T follicular helper cell (primary cell): Measurements from ENCODE around the gene PIGBOS1.
"Not testable (repeated sequence)": the region's sequence is repeated elsewhere in the genome, so short reads cannot be mapped to it uniquely, and the experiment has no call there.

Source experiments
- DNase-seq: peaks from one replicate; pipeline ENCODE4 v3.0.0-alpha.2; 2020; ENCODE audit warnings: low read depth
- total RNA-seq, 2 experiments: gene quantifications; one replicate each; lab custom pipeline; 2026; lab: John Stamatoyannopoulos, UW

PIGBOS1 gene, protein sequence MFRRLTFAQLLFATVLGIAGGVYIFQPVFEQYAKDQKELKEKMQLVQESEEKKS
- 5.4 to 7.4 reads per million in 2 experiments for total RNA-seq

DNA sequence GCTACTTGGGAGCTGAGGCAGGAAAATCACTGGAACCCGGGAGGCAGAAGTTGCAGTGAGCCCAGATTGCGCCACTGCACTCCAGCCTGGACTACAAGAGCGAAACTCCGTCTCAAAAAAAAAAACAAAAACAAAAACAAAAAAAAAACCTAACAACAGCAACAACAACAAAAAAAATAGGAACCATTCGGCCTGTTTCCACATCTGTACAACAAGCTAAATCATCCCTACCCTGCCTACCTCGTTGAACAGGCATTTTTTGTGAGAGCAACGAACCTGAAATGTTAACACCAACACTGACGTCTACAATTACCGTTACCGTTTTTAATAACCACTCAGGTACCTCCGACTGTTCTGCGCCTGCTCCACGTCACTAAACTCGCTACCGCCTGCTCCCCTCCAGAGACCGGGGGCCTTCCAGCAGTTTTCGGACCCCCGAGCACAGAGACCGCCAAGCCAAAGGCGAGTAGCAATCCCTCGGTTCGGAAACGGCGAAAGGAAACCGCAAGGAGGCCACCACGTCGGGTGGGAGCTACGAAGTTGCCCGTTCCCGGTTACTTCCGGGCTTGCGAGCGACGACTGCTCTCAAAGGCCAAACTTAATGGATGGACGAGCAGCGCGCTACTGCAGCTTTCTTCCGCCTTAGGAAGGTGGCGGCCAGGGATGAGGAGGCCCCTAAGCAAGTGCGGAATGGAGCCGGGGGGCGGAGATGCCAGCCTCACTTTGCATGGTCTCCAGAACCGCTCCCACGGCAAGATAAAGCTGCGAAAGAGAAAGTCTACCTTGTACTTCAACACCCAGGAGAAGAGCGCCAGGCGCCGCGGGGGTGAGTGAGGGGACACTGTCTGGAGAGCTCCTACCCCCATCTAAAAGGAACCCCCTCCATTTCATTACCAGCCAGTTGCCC lies at the start of gene PIGBOS1, which contains the start of gene PIGB:
TSS of gene PIGBOS1 (minus strand) at position 536 of the 907 bp plus-strand sequence. CDS start 1,331 bp downstream, outside the sequence.
TSS of gene PIGB (plus strand) at position 635 of the 907 bp plus-strand sequence. CDS start at position 664, 29 bp downstream.
- DNase-seq: peak; percentile 54

DNA sequence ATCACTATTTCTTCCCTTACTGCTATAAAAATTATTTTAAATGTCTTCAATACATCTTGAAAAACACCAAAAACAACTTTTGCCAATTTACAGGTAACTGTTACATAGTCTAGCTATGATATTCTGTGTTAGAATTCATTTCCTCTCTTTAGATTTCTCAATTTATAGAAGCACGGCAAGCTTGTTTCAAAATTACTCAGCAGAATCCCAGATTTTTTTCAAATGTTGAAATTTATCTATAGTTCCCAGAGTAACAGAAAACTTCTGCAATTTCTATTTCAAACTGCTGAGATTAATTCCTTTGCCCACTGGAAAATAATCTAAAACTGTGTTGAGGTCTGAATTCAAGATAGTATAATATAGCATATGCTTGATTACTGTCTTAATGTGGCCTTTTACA lies 48.1 kb upstream of the PIGBOS1 start:
- DNase-seq: no peak

DNA sequence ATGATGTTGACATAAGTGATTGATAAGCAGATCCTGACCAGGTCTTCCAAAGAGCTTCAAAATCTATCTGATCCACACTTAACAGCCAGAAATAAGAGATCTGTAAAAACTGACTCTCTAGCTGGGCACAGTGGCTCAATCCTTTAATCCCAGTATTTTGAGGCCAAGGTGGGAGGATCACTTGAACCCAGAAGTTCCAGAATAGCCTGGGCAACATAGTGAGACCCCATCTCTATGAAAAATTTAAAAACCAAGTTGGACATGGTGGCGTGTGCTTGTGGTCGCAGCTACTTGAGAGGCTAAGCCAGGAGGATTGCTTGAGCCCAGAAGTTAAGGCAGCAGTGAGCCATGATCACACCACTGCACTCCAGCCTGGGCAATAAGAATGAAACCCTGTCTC lies 43.7 kb upstream of the PIGBOS1 start:
- no peak for DNase-seq

- no peak for DNase-seq
Measured at GRCh38 chr15:55361048-55361447, 42.1 kb upstream of the PIGBOS1 start.

DNA sequence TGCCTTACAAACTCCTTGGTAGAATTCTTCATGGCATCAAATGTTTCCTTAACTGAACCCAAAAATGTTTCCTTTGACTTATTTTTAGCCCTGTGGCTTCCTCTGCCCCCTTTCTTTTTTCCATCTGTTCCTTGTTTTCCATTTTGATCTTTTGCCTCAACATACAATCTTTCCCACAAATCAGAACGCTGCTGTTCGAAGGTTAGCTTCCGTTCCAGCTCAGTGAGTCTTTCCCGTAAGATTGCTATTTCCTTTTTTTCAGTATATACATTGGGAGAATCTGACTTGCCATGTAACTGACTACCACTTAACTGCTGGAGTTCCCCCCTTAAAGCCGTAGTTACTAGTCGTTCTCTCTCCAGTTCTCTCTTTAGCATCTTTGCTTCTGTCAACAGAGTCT lies 41.3 kb upstream of the PIGBOS1 start:
- no peak for DNase-seq

DNA sequence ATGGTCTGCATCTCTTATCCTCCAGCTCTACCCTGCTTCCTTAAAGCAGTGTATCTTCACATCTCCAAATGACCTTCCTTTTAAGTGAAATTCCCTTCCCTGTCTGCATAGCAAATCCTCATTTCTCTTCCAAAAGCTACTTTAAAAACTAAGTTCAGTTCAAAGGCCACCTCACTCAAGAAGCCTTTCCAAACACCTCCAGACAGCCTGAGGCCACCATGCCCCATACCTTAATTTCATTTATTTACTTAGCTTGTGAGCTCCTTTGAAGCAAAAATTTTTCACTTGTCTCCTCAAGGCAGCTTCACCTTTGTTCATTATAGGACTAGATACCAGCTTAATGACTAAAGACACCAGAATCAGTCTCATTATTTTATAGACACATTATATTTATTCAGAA lies 39.5 kb upstream of the PIGBOS1 start:
- DNase-seq: no peak

- DNase-seq: no peak
Measured at GRCh38 chr15:55357774-55358173, 38.9 kb upstream of the PIGBOS1 start.

GRCh38 chr15:55356985-55357585 lies 38.2 kb upstream of the PIGBOS1 start:
- DNase-seq: no peak

- no peak for DNase-seq
Measured at GRCh38 chr15:55353025-55353424, 34.1 kb upstream of the PIGBOS1 start.

DNA sequence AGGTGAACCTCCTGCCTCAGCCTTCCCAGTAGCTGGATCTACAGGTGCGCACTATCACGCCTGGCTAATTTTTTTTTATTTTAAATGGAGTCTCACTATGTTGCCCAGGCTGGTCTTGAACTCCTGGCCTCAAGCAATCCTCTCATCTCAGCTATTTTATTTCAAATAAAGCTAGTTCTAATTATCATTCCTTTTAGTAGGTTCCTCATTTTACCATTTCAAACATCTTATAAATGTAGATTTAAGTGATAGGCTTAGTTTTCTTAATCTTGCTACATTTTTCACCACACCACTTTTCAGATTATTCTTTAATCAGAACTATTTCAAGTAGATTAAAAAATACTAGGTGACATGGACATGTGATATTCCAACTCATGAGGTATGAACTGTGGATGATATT lies 30.4 kb upstream of the PIGBOS1 start:
- DNase-seq: no peak

GRCh38 chr15:55348281-55348778 lies 29.4 kb upstream of the PIGBOS1 start:
- no peak for DNase-seq

- no peak for DNase-seq
Measured at GRCh38 chr15:55344206-55344605, 25.3 kb upstream of the PIGBOS1 start.

DNA sequence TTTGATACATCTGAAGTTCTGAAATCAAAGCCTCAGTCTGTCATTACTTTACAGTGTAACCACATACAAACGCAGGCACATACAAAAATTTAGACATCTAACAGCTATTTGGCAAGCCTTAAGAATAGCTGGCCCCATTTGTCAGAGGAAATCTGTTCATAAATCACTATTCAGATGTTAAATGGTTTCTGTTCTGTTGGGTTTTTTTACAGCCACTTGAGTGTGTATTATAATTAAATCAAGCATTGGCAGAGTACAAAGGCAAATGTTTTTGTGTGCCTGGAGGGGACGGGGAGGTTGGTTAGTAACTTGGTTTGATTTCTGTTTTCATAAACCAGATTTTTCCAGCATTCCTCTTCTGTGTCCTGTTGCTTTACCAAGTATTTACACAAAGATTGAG lies 24.2 kb upstream of the PIGBOS1 start:
- no peak for DNase-seq

DNA sequence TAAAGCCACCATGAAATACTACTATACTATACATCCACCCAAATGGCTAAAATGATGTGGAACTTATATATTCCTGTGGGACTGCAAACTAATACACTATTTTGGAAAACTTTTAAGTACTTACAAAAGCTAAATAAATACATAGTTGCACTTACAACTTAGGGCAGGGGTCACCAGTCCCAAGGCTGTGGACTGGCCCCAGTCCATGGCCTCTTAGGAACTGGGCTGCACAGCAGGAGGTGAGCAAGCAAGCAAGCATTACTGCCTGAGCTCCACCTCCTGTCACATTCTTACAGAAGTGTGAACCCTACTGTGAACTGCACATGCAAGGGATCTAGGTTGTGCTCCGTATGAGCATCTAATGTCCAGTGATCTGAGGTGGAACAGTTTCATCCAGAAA lies 18.2 kb upstream of the PIGBOS1 start:
- DNase-seq: no peak

DNA sequence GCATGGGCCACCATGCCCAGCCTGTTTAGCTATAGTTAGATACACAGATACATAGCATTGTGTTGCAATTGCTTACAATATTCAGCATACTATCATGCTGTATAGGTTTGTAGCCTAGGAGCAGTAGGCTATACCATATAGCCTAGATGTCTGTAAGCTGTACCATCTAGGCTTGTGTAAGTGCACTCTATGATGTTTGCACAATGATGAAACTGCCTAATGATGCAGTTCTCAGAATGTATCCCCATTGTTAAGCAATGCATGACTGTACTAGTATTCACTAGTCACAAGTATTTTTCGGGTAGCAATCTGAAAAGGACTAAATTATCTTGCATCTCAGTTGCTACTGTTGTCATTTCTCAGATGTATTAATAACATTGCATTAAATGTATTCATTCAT lies 16.1 kb upstream of the PIGBOS1 start:
- DNase-seq: no peak

DNA sequence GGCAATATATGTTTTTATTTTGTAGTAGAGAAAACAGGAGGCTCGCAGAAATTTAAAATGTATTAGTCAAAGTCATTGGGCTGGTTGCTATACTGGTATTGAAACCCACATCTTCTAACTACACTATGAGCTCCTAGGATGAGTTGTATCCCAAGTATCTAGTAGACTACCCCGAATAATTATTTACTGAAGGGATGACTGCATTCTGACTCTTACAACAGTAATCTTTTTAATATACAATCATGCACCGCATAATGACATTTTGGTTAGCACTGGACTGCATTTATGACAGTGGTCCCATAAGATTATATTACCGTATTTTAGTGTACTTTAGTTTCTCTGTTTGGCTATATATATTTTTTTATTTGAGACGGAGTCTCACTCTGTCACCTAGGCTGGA lies 15.4 kb upstream of the PIGBOS1 start:
- DNase-seq: no peak

DNA sequence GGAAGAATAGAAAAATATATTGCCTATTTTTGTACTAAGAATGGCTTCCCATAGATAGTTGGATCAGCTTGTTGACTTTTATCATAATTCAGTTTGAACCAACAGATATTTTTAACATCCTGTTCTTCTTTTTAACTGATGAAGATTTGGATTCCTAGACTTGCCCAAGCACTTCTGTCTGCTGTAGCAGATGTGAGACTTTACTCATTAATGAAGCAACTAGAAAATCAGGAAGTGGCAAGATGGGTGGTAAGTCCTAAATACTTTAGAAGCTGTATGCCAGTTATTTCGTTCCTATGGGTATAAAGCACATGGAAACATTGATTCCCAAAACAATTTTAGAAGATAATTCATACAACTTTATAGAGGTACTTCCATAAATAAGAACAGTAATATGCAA lies 8.5 kb upstream of the PIGBOS1 start:
- DNase-seq: no peak

- DNase-seq: no peak
Measured at GRCh38 chr15:55322467-55322866, 3.5 kb upstream of the PIGBOS1 start.

- DNase-seq: no peak
Measured at GRCh38 chr15:55320963-55321362, 2.0 kb upstream of the PIGBOS1 start.

DNA sequence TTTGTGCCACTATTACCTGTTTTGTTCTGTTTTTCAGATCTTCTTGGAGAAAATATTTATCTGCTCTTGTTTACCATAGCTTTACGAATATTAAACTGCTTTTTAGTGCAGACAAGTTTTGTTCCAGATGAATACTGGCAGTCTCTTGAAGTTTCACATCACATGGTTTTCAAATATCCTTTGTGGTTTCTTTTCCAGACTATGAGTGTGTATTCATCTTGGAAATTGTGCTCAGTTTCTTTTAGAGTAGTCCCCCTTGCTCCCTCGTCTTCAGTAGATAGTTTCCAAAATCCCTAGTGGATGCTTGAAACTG lies 1.3 kb upstream of the PIGBOS1 start:
- DNase-seq: no peak

DNA sequence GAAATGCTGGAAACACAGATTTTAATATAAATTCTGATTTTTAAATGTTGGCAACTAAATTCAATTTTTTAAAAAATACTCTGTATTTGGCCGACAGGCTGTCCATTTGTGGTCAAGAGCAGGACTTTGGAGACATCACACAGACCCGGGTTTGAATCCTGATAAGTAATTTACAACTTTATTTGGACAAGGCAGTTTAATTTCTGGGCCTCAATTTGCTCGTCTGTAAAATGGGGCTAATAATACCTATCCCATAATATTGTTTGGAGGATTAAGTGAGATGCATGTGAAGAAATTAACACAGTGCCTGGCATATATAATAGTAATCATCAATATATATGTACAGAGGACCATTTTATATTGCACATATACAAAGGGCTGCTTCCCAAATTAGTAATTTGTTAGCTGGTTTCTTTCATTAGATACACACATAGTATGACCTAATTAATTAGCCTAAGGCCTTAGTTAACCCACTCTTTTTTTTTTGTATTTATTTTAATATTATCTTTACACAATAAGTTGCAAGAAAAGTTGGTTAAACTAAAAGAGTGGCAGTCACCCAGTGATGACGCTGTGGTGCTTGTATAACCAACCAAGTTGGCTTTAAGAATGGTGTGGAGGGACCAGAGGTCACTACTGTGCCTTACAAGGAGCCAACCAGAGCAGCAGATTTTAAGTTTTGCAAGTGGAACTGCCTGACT lies 764 bp upstream of the PIGBOS1 start:
- no peak for DNase-seq

GRCh38 chr15:55302801-55303200 lies 16.1 kb downstream of the PIGBOS1 start:
- not testable (repeated sequence) for DNase-seq
